Lower leg skin (tissue), 4 donors: Measurements from ENCODE around the gene FIBCD1. TPM values are rescaled to one million over a fixed set of nuclear protein-coding genes. Genes with fewer than 3 reads are reported as not detected.
"Not testable (repeated sequence)": the region's sequence is repeated elsewhere in the genome, so short reads cannot be mapped to it uniquely, and the experiment has no call there.

Experiments
- DNase-seq, 2 donors: peaks; one replicate each; pipeline ENCODE4 v3.0.0-alpha.2; 2019; ENCODE audit warnings: low spot score in 2 of 2
- H3K4me3 ChIP-seq: fragments of 200-600 bp; sonication (generic); 2 replicates; pipeline ENCODE4 v1.5.1; 2017; ENCODE audit warnings: mild to moderate bottlenecking, low read depth; ENCODE audit not compliant: poor library complexity, severe bottlenecking
- CTCF ChIP-seq, 3 donors: fragments of 450-650 bp; IDR thresholded peaks; one replicate each; pipeline ENCODE4 v1.5.1; 2016; ENCODE audit warnings: antibody characterized with exemption in 3 of 3, mild to moderate bottlenecking in 3 of 3, moderate library complexity in 2 of 3
- POLR2A ChIP-seq, 2 donors: fragments of 450-650 bp; IDR thresholded peaks; one replicate each; pipeline ENCODE4 v1.6.1; 2016 to 2017; ENCODE audit warnings: antibody characterized with exemption in 2 of 2, mild to moderate bottlenecking in 1 of 2, moderate library complexity in 1 of 2
- WGBS, 2 donors: methylation state at CpG; one replicate each; pipeline ENCODE4 v1.1.5; 2018; 5-methylcytosine and 5-hydroxymethylcytosine counted together
- intact Hi-C: fragments of 100-400 bp; cut with DNase I; formaldehyde crosslinking; loops from one replicate; pipeline ENCODE4 v1.15.0; 2023; ENCODE audit warnings: low total_unique reads
- total RNA-seq, 4 donors: library from RNA; depleted of rRNA; stranded (reverse); fragments of >200 nt; gene quantifications; one replicate each; pipeline ENCODE4 v1.1.0, GENCODE V29; 2016

The FIBCD1 gene
- total RNA-seq, 4 donors from 2014 or later: 0.17 to 0.42 TPM; not detected in 2

GRCh38 chr9:130955947-130956621 is 17.0 kb upstream of the FIBCD1 start:
- TF ChIP-seq POLR2A (IDR thresholded peaks at IDR 0.05) (no peak), CTCF (IDR thresholded peaks at IDR 0.05) (no peak)
- no peak for DNase-seq
- H3K4me3 ChIP-seq: no peak overlapping the region
- WGBS, 2 donors: 57 to 63% methylated on average over 11 to 18 of the region's 18 CpGs
- intact Hi-C loops: no loop called here

- WGBS, 2 donors: 93 to 98% methylated on average over 2 of the region's 2 CpGs
- DNase-seq, intact Hi-C loops: not testable (repeated sequence)
Observed at GRCh38 chr9:130954925-130955324, 15.9 kb upstream of the FIBCD1 start.

GRCh38 chr9:130954317-130954716 is 15.3 kb upstream of the FIBCD1 start:
- intact Hi-C loops: no loop called here
- no peak for DNase-seq
- TF ChIP-seq CTCF (IDR thresholded peaks at IDR 0.05) (no peak), POLR2A (IDR thresholded peaks at IDR 0.05) (no peak)
- no peak overlapping the region for H3K4me3 ChIP-seq
- WGBS, 2 donors: 88 to 100% methylated on average over 1 of the region's 1 CpG

More at GRCh38 chr9:130954925-130955324, 15.9 kb upstream of the FIBCD1 start:
- not testable (repeated sequence) for H3K4me3 ChIP-seq

GRCh38 chr9:130952065-130952762 is 13.2 kb upstream of the FIBCD1 start:
- WGBS, 2 donors: 69 to 73% methylated on average over 6 of the region's 6 CpGs

GRCh38 chr9:130950039-130950311 is 10.9 kb upstream of the FIBCD1 start:
- WGBS, 2 donors: 63 to 74% methylated on average over 1 of the region's 1 CpG
- intact Hi-C loops: no loop called here
- TF ChIP-seq CTCF (IDR thresholded peaks at IDR 0.05) (no peak), POLR2A (IDR thresholded peaks at IDR 0.05) (no peak)
- H3K4me3 ChIP-seq: no peak overlapping the region
- DNase-seq: no peak

More at GRCh38 chr9:130952065-130952762, 13.2 kb upstream of the FIBCD1 start:
- no peak for TF ChIP-seq POLR2A (IDR thresholded peaks at IDR 0.05)
- TF ChIP-seq CTCF (IDR thresholded peaks at IDR 0.05): no peak
- no peak for DNase-seq
- no peak overlapping the region for H3K4me3 ChIP-seq
- intact Hi-C loops: no loop called here

GRCh38 chr9:130949188-130950038 is 10.4 kb upstream of the FIBCD1 start:
- DNase-seq: no peak
- no peak for TF ChIP-seq CTCF (IDR thresholded peaks at IDR 0.05)
- no peak for TF ChIP-seq POLR2A (IDR thresholded peaks at IDR 0.05)
- H3K4me3 ChIP-seq: no peak overlapping the region
- intact Hi-C loops: no loop called here
- 79% methylated on average over 8 of the region's 8 CpGs for WGBS, 2 donors
